Cerebellar nuclear complex (tissue), 1 donor: ENCODE measurements around the gene COL16A1.

ENCODE experiments used
- DNase-seq, 2 experiments: peaks; one replicate each; lab custom pipeline; 2025; lab: John Stamatoyannopoulos, UW

COL16A1 gene

GRCh38 chr1:31665234-31665878 lies 38.5 kb downstream of the COL16A1 start:
- DNase-seq: no peak

- no peak for DNase-seq
Measured at GRCh38 chr1:31664528-31664927, 39.3 kb downstream of the COL16A1 start.

DNA sequence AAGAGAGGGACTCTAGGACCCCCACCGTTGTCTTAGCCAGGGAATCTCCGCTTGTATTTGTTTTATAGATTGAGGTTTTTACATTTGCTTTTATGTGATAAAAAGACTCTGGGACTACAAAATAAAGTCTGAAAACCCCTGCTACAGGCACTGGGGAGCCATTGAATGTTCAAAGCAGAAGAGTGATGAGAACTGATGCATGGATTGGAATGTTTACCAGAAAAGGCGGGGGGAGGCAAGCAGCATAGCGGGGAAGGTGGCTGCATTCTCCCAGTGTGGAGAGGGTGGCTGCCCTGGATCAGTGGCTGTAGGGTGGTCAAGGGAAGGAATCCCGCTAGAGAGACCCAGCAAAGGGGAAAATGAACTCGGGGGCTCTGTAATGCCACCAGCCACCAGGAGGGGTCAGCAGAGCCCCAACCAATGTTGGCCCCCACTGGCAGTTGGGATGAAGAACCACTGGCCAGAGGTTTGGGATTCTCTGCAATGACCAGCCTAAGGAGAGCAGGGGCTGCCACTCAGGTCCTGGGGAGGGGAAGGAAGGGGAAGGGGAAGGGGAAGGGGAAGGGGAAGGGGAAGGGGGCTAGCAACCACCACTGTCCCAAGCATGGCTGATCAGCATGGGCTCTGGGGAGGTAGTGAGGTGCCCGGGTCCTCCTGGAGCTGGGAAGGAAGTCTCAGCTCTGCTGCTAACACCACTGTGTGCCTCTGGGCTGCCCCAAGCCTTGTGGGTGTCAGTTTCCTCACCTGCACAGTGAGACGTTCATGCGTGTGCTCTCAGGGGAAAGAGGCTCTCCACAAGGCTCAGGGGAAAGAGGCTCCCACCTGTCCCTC lies 40.0 kb downstream of the COL16A1 start:
- DNase-seq: no peak

GRCh38 chr1:31662463-31662862 lies 41.4 kb downstream of the COL16A1 start:
- DNase-seq: no peak

- DNase-seq: no peak
Measured at GRCh38 chr1:31661856-31662255, 42.0 kb downstream of the COL16A1 start.

GRCh38 chr1:31660871-31661455 lies 42.9 kb downstream of the COL16A1 start:
- DNase-seq: no peak

- DNase-seq: no peak
Measured at GRCh38 chr1:31659889-31660288, 43.9 kb downstream of the COL16A1 start.

DNA sequence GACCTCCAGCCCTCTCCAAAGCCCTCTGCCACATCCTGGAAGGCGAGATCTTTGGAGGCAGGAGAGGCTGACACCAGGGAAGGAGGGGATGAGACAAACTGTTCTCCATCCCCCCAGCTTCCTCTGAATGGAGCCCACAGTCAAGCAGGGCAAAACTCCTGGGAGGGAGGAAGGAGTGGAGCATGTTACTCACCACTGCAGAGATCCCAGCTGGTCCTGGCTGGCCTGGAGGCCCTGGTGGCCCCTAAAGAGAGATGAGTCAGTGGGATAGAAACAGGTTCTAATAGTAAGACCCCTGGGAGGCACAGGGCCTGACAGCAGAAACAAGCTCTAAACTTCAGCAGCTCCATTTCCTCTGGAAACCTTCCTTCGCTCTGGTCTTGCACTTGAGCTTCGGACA lies 45.1 kb downstream of the COL16A1 start:
- no peak for DNase-seq

DNA sequence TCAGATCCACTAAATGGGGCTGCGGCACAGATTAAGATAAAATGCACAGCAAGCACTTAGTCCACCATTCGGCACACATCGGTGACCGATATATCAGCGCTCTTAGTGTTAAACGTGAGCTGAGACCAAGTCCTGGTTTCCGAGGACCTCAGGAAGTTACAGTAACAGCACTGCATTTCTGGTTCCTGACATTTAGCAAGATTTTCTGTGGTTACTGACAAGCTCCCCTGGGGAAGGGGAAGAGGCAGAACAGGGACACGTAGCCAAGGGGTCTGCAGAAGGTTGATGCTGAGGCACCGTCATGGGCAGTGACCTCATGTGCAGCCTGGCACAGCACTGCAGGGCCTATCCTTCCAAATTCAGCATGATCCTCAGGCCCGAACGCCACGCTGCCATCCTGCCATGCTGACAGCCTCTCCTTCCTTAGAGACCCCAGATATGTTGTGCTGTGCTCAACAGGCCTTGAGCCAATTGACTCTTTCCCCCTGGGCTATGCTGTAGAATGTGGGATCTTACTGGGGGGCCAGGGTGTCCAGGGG lies 45.8 kb downstream of the COL16A1 start:
- no peak for DNase-seq

DNA sequence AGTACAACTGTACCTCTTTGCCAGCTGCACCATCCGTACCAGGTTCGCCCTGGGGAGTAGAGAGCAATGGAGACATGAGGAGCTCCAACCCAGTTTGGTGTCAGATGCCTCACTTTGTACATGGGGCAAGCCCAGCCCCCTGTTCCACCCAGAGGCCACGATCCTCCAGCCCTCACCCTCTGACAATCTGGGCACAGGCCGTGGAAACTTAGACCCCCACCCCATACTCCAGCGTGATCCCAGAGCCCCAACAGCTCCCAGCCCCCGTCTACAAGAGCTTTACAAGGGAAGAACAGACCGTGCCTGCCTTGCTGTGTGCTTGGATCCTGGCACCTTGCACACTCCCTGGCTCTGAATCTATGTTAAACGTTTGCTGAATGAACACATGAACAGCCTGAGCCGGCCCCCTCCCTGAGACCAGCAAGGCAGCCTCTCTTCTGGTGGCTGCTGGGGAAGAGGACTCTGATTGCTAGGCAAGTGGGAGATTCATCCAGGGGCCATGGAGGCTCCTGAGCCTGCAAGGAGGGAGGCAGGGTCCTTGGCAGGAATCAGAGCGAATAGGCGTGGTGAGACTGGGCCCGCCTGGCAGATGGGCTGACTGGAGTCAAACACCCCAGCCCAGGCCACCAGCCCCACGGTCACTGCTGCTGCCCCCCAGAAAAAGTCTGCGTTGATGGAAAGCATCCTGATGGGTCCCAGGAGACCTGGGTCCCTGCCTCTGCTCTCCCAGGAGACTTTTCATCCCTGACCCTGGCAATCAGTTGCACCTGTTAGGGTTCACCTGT lies 46.6 kb downstream of the COL16A1 start:
- no peak for DNase-seq

GRCh38 chr1:31655756-31656155 lies 48.1 kb downstream of the COL16A1 start:
- no peak for DNase-seq

DNA sequence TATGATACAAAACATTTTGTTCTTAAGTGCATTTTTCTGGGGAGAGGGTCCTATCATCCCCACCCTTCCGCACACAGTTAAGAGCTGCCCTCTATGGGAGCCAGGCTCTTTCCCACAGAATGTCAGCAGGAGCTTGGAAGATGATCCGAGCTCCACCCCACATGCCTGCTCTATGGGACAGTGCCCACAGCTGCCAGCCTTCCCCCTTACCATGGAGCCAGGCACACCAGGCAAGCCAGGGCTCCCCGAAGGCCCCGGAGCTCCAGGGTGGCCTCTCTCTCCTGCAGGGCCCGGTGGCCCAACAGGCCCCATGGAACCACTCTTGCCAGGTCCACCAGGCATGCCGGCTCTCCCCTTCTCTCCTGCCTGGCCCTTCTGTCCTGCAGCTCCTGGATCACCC lies 48.7 kb downstream of the COL16A1 start:
- no peak for DNase-seq

- DNase-seq: no peak
Measured at GRCh38 chr1:31654474-31654776, 49.4 kb downstream of the COL16A1 start.

DNA sequence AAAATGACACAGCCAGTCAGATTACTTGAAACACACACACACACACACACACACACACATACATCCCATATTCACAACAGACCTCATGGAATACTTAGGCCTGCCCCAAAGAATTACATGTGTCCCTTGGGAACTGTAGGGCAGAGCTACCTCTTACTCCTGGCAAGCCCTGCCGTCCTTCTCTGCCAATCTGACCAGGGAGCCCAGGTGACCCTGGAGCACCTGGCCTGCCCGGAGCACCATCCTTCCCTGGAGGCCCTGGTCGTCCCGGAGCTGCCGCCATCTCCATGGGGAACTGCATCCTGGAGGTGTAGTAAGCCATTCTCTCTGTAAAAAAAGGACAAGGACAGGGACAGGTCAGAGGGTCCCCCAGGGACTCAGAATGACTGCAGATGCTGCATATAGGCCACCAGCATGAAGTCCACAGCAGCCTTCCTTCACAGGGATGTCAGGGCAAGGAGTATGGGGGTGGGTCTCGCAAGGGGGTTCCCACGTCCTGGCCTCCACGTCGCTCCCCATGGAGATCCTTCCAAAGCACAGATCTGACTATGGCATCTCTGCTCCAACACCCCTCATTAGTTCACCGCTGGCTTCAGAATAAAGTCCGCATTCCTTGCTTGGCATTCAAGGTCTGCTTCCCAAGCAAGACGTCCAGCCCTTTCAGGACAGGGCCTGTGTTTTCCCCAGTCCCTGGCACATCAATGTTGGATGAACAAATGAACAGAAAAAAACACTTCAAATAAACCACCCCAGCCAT lies 49.9 kb downstream of the COL16A1 start:
- DNase-seq: no peak

DNA sequence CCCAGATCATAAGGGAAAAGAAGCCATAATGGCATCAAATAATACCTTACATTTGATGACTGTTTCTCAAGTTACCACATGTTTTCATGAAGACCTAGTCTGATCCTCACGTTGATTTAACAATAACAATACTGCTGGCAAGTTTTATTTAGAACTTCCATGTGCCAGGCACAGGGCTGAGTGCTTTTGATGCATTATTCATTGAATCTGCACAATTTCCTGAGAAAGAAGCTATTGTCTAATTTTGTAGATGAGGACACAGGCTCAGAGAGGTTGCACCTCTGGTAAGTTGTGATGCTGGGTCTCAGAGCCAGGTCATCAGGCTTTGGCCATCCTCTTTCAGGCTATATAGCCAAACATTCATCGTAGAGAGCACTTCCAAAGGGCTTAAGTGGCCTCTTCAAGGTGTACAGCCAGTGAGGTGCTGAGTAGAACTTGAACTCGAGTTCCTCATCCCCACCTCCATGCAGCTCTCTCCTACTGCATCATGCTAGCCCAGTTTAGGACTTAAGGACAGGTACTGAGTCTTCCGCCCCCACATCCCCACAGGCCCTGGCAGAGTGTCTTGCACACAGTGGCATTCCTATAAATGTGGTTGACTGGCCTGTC lies 50.8 kb downstream of the COL16A1 start:
- DNase-seq: no peak

GRCh38 chr1:31651766-31652165 lies 52.1 kb downstream of the COL16A1 start:
- DNase-seq: no peak

DNA sequence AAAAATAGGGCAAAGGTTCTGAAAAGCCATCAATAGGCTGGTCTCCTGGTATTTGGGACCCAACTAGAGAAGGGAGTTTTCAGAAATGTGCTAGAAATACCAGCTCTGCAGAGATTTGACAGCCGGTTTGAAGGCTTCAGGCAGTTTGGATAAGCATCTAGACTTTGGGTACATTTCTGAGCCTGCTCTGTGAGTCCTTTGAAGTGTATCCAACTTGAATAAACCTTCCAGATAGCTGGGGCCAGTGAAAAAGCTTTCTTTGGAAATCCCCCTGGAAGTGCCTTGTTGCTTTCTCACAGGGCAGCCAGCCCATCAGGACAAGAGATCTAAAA lies 52.8 kb downstream of the COL16A1 start:
- no peak for DNase-seq

DNA sequence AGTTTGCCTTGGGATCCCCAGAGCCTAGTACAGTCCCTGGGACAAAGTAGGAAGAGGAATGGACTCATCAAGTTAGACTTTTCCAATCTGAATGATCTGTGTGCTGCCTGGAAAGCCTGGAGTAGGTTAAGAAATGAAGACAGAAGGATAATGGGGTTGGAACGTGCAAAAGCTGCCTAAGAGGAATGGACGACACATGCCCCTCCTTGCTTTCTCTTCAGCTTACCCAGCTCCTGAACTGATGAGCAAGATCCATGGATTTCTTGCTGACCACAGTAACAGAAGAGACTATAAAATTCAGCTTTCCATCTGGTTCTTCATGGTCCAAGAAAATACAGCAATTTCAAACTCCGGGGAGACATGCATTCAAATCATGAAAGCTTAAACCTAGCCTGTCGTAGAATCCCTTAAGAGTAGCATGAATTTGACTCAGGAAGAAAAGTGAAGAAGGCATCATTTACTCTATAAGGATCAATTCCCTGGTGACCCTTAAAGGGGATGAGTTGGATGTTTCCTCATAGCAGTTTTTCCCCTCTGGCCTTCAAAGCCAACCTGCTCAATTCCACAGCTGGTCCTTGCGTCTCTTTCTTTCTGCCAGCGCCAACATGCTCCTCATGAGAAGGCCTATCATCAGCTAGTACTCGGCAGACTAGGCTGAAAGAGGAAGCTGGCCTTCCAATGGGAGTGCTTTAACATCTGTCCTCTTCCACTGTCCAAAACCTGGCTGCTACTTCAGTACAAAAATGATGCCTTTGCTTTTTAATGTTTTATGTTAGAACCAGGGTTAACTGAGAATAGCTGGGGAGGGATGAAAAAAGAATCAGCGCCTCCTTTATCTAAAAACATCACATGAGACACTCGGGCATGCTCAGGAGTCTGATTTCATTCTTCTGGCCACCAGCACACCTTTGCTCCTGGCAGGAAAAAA lies 53.4 kb downstream of the COL16A1 start:
- DNase-seq: no peak

DNA sequence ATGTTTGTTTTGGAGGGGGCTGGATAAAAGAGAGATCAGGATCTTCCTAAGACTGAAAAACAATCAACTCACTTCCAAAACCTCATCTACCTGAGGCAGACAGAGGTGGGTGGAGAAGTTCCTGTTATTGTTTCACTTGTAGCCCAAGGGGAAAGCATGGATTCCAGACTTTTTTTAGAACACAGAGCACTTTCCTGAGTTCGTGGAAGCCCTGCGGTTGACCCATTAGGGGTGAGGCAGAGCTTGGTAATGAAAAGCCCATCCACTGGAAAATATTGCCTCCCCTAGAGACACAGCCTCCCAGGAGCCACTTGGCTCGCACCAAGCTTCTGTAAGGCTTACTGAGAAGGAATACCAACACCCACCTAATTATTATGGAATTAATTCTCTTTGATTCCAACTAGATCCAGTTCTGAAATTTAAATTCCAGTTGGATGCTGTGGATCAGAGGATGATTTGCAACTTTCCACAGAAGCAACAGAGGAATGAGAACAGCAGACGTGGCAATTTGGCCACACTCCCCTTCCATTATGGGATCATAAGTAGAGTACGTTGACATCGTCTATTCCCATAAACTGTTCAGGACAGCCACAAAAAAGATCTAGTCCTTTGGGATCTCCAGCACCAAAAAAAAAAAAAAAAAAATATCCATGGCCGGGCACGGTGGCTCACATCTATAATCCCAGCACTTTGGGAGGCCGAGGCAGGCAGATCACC lies 55.0 kb downstream of the COL16A1 start:
- DNase-seq: no peak

DNA sequence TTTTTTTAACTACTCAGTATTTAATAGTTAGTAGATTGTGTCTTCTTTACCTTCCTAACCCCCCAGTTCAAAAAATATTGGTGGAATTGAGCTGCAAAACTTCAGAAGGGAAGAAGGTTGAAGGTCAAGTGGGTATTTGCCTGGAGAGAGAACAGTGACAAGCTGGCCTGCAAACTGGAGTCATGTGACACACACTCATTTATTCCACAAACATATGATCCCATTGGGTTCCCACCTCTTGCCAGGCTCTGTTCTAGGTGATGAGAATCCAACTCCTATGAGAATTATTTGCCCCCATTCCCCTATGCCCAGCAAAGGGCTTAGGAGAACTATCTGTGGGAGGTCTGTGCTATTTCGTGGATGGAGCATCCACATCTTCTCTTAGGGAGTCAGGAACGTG lies 55.6 kb downstream of the COL16A1 start:
- DNase-seq: no peak
